Inferior parietal cortex (tissue), 1 donor: ENCODE results near the gene C1orf167.

Source experiments
- DNase-seq: peaks from one replicate; pipeline ENCODE4 v3.0.0-alpha.2; 2016; ENCODE audit errors: extremely low spot score

Gene C1orf167

DNA sequence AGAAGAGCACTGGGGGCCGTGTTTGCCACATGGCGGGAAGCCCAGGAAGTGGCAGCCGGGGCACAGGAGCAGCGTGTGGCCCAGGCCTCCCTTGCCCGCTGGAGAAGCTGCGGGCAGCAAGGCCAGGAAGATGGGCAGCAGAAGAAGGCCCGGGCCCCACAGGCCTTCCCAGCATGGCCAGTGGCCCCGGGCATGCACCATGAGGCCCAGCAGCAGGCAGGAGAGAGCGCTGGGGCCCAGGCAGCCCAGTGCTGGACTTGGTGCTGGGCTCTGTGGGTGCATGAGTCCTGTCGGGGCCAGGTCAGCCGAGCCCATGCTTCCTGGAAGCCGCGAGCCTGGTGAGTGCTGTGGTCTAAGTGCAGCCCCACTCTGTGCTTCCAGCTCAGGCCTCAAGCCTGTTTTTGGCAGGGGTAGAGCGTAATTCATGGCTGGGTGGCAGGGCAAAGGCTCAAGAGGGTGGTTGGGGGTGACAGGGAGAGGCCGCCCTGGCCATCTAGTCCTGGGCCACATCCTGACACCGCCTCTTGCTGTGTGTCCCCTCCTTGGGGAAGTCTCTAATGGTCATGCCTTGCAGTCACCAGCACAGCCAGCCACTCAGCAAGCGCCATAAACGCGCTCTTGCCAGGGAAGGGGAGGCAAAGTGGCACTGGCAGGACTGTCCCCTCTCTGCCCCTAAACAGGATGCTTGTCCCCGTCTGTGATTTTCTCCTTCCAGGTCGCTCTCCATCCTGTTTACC lies 22.4 kb downstream of the C1orf167 start:
- no peak for DNase-seq

DNA sequence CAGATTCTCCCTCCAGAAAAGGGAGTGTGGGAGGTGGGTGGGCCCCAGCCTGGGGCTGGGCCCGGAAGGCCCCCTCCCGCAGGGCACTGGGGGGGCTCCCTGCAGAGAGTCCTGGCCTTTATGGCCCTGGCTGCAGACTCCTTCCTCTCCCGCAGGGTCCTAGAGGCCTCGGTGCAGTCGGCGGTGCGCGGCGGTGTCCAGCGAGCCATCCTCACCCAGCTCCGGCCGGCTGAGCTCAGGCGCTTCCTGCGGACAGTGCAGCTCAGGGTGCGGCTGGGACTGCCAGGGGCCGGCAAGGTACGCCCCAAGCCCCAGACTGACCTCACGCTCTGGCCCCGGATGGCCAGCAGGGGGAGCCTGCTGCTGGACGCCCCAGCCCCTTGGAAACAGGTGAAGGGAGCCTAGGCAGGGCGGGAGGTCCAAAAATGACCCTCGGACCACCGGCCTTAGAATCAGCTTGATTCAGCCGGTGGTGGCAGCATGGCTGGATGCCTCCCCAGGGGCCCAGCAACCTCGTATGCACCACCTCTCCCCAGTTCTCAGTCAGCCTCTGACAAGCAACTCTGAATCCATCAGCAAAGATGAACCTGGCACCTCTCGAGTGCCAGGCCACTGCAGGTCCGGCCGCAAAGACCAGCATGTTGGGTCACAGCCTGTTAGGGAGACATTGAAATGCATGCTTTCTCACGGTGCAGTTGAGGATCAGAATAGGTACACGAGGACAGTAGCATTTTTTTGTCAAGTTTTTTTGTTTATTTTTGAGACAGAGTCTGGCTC lies 23.2 kb downstream of the C1orf167 start:
- DNase-seq, result peak; percentile 57

DNA sequence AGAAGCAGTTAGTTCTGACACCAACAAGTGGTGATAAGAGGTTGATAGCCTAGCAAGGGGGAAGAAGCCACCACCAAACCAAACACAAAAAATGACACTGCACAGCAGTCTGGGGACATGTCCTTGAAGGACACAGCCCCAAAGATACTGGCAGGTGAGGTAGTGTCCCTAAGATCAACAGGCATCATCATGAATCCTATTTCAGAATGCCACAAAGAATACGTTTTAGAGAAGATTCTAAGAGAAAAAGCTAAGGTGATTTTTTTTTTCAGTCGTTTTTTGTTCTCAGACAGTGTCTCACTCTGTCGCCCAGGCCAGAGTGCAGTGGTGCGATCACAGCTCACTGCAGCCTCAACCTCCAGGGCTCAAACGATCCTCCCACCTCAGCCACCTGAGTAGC lies 24.2 kb downstream of the C1orf167 start:
- no peak for DNase-seq

DNA sequence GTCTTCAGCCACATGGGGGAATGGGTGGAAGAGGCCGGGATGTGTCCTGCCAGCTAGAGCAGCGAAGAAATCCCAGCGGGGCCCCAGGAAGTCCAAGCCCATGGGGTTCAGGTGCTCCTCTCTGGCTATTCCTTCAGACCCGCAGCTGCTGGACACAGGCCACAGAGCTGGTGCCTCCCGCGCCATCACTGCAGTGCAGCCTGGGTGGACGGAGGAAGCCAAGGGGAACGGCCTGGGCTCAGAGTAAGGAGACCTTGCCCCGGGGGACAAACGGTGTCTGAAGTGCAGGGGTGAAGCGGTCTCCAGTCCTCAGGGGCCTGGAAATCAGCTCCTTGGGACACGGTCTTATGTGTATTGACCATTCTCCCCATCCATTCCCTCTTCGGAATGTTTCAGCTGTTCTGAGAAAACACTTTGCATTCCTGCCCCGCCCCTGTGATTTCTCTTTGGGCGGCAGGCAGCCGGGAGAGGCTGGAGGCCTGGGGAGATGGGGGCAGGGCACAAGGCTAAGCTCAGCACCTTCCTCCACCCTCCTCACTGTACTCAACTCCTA lies 25.3 kb downstream of the C1orf167 start:
- no peak for DNase-seq

DNA sequence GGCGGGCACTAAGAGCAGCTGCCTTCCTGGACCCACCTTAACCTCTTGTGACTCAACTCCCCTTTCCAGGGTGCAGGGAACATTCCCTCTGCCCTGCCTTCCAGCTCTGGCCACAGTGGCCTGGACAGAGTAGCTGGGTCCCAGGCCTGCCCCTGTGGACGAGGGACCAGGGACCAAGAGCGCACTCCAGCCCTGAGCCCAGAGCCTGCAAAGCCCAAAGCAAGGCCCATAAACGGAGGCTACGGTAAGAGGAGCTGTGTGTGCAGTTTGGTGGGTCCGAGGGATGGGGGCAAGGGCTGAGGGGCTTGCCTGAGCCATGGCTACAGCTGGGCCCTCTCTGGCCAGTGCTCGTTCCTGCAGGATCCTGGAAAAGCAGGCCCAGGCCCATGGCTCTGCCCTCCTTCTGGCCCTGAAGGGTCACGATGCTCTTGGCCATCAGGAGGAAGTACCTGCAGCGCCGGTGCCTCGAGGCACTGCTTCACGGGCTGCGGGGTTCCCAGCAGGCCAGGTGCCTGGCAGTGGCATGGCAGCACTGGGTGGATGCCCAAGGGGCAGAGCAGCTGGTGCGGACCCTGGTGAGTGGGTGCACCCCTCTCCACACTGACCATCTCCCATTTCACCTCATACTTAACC lies 25.9 kb downstream of the C1orf167 start:
- DNase-seq, result no peak

DNA sequence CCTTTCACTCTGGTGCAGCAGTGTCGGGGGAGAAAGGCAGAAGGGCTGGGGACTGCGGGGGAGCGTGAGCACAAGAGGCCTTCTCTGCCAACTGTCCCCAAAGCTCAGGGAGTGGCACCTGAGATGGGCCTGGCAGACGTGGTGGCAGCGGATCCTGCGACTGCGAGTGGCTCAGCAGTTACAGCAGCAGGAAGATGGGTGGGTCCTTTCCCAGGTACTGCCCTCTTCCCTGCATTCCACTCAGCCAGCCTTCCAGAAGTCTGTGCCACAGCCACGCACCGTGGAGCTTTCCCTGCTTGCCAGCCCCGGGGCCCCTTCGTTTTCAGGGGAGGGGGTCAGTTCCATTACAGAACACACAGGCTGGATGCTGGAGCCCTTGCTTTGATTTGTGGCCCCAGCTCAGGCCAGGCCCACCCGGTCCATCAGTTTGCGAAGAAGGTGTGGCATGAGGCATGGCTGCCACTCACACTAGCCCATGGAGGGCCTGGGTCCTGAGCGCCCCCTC lies 26.6 kb downstream of the C1orf167 start:
- no peak for DNase-seq

DNA sequence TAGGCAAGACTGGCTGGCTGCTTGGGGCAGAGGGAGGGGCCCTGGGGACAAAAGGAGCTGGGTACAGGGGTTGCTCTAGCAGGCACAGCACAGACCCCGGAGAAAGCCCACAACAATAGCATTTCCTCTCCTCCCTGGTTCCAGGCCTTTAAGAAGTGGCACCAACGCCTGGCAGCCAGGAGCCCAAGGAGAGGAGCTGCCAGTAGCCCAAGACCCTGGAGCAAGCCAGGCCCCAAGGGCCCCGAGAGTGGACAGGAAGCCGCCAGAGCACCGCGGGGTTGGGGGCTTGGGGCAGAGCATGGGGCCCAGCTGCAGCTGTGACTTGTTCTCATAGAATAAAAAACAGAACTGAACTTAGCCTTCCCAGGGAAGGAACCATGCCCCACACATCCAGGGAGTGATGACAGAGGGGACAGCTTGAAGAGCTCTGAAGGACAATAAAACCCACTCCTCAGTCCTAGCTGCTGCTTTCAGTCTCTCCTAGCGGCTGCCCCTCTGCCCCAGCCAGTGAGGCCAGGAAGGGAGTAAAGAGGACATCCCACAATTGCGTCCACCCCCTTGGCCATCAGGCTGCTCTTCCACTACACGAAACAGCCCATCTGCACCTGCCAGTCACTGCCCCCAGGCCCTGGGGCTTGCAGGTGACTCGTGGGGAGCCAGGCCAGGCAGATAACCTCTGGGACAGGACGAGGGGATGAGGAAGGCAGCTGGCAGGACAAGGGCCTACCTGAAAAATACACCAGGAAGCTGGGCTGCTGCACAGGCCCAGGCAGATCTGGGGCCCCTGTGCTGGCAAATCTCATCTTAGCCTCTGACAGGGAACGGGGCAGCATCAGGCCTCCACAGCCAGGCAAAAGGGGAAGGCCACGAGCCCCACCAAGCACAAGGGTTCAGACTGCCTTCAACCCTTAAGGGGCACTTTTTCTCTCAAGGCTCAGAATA lies 27.4 kb downstream of the C1orf167 start:
- DNase-seq, result no peak

DNA sequence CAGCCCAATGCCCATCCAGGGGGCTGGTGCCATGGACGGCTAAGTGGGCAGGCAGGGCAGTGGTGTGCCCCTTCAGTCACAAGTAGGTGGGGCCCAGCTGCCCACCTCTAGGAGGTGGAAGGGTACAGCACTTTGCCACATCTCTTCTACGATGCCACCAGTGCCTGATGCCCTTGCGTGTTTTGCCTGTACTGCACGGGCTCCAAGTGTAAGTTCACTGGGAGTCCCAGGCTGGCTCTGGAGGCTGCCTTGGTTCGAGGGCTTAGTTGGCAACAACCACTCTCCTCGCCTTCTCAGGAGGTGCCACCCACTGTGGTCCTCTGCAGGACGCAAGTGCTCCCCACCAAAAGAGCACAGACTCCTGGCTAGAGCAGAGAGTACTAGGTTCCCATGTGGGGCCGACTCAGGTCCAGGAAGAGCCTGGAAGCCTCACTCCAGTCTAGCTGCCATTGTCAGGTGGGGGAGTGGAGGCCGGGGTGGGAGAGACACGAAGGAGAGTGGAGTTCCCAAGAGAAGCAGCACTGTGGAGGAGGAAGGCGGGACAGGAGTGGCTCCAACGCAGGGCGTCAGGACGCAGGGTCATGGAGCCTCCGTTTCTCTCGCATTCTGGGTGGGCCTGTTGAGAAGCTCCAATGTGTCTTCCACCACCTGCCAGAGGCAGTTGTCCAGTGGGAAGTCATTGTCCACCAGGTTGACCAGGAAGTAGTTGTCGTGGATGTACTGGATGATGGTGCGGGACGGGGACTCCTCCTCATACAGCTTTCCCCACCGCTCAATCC lies 28.3 kb downstream of the C1orf167 start:
- no peak for DNase-seq

DNA sequence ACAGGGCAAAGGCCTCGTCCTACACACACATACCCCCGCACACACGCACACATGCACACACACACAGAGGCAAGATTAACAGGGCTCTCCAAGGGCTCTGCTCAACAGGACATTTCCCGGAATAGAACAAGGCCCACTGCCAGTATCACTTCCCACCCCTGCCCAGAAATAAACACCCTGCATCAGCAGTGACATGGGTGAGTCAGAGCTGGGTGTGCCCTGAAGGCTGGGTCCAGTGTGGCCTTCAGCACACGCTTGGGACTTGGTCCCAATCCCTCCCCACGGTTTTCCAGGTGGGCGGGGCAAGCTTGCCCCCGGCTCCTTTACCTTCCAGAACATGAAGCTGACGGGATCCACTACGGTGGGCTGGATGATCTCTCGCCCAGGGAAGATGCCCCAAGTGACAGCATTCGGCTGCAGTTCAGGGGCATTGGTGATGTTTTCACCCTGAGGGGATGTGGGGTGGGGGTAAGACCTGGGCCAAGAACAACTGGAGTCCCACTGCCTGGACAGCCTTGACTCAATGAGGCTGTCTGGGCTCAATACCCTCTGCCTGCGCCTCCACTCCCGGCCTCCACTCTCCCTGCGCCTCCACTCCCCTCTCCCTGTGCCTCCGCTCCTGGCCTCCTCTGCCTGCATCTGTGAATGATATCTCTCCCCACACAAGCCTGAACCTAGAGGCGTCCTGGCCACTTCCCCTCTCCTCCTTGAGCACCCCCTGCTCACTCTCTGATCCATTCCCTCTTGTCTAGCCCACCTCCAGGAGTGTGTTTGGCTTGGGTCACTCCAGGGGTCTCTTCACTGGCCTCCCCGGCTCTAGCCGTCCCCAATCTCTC lies 29.1 kb downstream of the C1orf167 start:
- DNase-seq, result peak; percentile 63

DNA sequence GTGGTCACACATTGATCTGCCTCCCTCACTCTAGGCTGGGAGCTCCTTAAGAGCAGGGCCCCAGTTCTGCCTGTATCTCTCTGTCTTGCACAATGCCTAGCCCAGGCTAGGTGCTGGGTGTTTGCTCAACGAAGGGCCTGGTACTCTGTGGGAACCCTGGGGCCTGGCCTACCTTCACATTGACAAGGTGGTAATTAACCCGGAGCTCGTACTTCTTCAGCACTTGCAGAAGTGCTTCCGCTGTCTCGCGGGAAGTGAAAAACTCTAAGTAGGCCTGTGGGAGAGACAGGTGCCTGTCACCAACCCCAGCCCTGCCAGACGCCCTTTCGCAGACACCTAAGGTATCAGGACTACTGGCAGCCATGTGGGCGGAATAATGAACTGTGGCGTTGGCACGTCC lies 30.1 kb downstream of the C1orf167 start:
- no peak for DNase-seq

DNA sequence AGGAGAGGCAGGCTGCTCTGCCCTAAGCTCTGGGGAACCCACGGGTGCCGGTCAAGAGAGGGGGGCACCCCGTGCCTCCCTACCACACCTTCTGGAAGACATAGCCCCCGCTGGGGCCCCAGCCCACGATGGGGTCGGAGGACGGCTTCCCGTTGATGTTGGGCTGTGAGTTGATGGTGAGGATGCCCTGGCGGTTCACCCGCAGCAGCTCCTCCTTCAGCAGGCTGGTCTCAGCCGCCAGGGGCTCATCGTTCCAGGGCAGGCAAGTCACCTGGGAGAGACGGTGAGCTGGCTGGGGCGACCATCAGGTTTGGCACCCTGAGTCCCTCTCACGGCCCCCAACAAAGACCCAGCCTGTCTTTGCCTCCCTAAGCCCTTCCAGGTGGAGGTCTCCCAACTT lies 31.8 kb downstream of the C1orf167 start:
- DNase-seq, result no peak

DNA sequence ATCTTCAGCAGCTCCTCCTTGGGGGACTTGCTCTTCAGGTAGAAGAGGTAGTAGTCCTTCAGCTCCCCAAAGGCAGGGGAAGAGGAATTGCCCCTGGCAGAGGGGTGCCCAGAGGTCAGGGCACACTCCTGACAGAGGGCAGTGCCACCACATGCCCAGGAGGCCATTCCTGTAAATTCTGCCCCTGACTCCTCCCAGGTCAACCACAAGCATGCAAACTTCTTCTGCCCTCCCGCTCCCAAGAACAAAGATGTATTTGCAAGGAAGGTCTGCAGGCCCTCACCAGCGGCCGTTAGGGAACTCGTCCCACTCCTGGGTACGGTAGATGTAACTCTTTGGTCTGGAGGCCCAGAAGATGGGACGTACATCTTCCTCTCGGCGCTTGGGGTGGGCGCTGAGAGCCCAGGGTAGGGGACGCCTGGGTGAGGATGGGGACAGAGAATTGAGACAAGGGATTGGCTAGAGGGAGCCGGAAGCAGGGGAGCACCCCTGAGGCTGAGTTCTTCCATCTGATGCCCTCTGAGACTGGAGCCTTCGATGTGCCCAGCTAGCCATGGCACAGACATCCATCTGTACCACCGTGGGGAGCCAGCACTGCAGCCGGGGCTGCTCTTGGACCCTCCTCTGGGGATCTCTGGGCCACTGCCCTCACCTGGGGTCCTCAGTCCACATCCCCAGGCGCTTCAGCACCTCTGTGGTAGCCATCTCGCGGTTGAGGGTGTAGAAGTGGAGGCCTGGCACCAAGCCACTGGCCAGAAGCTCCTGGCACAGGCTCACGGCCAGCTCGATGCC lies 32.6 kb downstream of the C1orf167 start:
- no peak for DNase-seq

DNA sequence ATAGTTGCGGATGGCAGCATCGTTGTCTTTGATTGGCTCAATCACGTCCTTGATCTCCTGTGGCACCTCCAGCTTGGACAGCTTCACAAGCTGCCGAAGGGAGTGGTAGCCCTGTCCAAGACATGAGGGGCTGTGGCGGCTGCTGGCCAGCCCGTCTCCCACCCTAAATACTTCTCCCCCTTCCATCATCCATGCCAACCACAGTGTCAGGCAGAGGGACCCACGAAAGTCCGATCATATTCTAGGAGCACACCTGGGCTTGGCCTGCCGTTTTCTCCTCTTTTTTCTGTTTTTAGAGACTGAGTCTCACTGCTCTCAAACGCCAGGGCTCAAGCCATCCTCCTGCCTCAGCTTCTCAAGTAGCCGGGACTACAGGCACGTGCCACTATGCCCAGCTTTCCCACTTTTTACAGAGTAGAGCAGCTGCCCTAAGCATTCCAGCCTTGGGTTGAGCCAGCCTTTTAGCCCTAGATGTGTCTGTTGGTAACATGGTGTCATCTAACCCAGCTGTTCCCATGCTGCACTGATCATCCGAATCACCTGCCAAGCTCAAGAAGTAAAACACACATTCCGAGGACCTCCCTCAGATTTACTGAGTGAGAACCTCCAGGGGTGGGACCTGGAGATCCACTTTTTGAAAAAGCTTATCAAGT lies 33.4 kb downstream of the C1orf167 start:
- no peak for DNase-seq

DNA sequence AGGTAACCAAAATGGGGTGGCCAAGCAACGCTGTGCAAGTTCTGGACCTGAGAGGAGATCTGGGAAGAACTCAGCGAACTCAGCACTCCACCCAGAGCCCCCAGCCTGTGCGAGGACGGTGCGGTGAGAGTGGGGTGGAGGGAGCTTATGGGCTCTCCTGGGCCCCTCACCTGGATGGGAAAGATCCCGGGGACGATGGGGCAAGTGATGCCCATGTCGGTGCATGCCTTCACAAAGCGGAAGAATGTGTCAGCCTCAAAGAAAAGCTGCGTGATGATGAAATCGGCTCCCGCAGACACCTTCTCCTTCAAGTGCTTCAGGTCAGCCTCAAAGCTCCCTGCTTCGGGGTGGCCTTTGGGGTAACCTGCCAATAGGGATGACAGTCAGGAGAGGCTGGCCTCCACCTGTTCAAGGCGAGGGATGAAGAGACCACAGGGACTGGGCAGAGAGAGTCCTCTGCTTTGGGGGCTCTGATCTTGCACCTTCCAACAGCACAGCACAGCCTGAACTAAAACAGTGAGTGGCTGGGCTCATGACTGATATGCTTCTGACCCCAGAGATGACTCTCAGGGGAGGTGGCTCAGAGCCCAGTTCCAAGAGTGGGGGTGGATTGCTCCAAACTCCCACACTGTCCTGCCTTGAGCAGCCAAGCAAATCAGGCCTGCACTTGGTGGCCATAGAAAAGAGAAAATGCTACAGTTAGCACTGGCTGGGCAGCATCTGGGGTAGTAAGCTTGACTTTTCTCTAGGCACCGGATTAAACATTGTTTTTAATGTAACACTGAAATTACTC lies 34.2 kb downstream of the C1orf167 start:
- DNase-seq, result no peak

DNA sequence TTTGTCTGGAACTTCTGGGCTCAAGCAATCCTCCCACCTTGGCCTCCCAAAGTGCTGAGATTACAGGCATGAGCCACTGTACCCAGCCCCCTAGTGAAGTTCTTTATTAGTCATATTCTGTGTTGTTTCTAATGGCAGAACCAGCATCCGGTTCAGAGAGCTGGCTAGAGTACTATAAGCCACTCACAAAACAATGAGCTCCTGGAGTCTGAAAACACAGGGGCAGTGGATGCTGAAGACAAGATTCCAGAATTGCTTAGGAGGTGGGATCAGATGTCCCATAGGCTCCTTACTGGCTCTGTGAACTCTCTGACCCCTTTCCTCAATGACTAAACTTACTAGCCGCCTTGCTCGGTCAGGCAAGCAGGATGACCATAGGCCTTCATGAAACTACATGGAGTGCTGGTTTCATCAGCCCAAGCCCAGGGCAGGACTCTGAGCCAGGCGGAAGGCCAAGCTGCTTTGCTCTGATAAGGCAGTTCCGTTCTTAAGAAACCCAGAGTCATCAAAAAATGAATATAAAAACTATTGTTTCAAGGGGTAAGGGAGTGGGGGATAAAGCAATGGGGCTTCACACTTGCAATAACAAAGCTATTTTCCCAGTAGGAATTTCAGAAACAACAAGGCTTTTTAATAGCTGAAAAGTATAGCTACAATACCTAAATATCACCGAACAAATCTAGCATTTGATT lies 35.7 kb downstream of the C1orf167 start:
- DNase-seq, result no peak

DNA sequence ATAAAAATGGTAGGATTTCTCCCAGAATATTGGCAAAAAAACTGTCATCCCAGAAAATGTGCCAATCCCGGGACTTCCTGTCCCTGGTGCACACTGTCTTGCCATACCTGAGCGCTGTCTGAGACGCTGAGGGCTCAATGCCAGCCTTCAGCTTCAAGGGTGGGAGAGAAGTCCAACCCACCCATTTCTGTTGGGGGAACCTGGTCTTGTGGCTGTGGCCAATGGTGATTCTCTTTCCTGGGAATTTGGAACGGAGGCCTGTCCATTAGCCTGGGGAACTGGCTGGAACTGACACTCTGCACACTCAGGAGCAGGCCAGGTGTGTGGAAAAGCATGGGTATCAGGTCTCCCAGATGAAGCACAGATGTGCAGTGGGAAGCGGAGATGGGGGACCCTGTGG lies 37.1 kb downstream of the C1orf167 start:
- DNase-seq, result no peak

DNA sequence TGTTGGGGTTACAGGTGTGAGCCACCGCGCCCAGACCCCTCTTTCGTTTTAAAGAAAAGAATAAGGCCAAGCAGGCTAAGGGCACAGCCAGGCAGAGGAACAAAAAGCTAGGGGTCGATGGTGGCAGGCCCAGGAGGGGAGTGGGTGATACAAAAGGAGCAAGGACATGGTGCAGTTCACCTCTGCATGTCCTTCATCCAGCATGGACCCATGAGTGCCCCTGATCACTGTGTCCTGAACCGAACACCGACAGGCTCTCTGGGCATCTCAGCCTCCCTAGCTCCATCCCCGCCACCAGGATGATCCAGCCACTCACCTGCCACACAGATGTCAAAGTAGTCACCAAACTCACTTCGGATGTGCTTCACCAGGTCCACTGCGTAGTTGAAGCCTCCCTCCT lies 37.9 kb downstream of the C1orf167 start:
- DNase-seq, result no peak
